Measurements from ENCODE around the gene FLRT1.
A peak's percentile ranks its signal among the peaks of the same experiment; 100 is the strongest.

FLRT1 gene

GRCh38 chr11:64035576-64035975 lies at the start of gene FLRT1:
TSS of gene FLRT1 (plus strand) at chr11:64035931. CDS start at chr11:64116268, 80,337 bp downstream.
- no peak for DNase-seq

- peak; percentile 88 to 91 for DNase-seq
Measured at GRCh38 chr11:63986156-63986931, 49.4 kb upstream of the FLRT1 start, which contains the start of gene OTUB1. TSS of gene OTUB1 (plus strand) at chr11:63986438. CDS start at chr11:63986457, 19 bp downstream.

- DNase-seq = no peak
Measured at GRCh38 chr11:63986932-63987513, 48.7 kb upstream of the FLRT1 start.

- DNase-seq = no peak
Measured at GRCh38 chr11:63991558-63991957, 44.2 kb upstream of the FLRT1 start.

- DNase-seq = no peak
Measured at GRCh38 chr11:63993100-63993499, 42.6 kb upstream of the FLRT1 start.

- no peak for DNase-seq
Measured at GRCh38 chr11:63993993-63994392, 41.7 kb upstream of the FLRT1 start.

GRCh38 chr11:63996512-63996911 lies 39.2 kb upstream of the FLRT1 start:
- DNase-seq = no peak

- DNase-seq = no peak
Measured at GRCh38 chr11:63997104-63997700, 38.5 kb upstream of the FLRT1 start.

- no peak for DNase-seq
Measured at GRCh38 chr11:63997801-63998337, 37.9 kb upstream of the FLRT1 start.

GRCh38 chr11:63998558-63999348 lies 37.0 kb upstream of the FLRT1 start:
- DNase-seq = no peak

GRCh38 chr11:63999349-64000025 lies 36.2 kb upstream of the FLRT1 start:
- peak; percentile 68 to 75 for DNase-seq

GRCh38 chr11:64000026-64000739 lies 35.5 kb upstream of the FLRT1 start:
- DNase-seq = peak; percentile 76 to 80

- no peak for DNase-seq
Measured at GRCh38 chr11:64000740-64001483, 34.8 kb upstream of the FLRT1 start.

GRCh38 chr11:64001484-64002420 lies 34.0 kb upstream of the FLRT1 start:
- no peak for DNase-seq

- DNase-seq = no peak
Measured at GRCh38 chr11:64003807-64004589, 31.7 kb upstream of the FLRT1 start.

- DNase-seq = no peak
Measured at GRCh38 chr11:64004590-64004984, 31.1 kb upstream of the FLRT1 start.

GRCh38 chr11:64005691-64006090 lies 30.0 kb upstream of the FLRT1 start:
- DNase-seq = no peak

- DNase-seq = no peak
Measured at GRCh38 chr11:64006398-64006797, 29.3 kb upstream of the FLRT1 start.

- DNase-seq = no peak
Measured at GRCh38 chr11:64007160-64007628, 28.5 kb upstream of the FLRT1 start.
